ENCODE data around the gene KMT2B. TPM values are rescaled to one million over a fixed set of nuclear protein-coding genes. Genes with fewer than 3 reads are reported as not detected.

KMT2B gene
- 35.9 to 63.5 TPM (median 60.7 TPM) in 5 replicates for total RNA-seq (2022; extraction: Qiagen RNA extraction)

GRCh38 chr19:35717665-35718344, at the start of gene KMT2B:
KMT2B (plus strand) TSS chr19:35718003; CDS start chr19:35718019, 16 bp downstream.

GRCh38 chr19:35704218-35704617, 13.6 kb upstream of the KMT2B start, which contains the start of gene ZBTB32:
ZBTB32 (plus strand) TSS chr19:35704558; CDS start chr19:35714627, 10,069 bp downstream.

GRCh38 chr19:35742121-35742724, 24.4 kb downstream of the KMT2B start, which contains the start of gene IGFLR1:
IGFLR1 (minus strand) TSS chr19:35742452; CDS start chr19:35741180, 1,272 bp downstream.

GRCh38 chr19:35745328-35746086, 27.7 kb downstream of the KMT2B start, which contains the start of the genes PSENEN and U2AF1L4:
PSENEN (plus strand) TSS chr19:35745651; CDS start chr19:35745931, 280 bp downstream.
U2AF1L4 (minus strand) TSS chr19:35745418; CDS start chr19:35745391, 27 bp downstream.

GRCh38 chr19:35748106-35749020, 30.6 kb downstream of the KMT2B start, which contains the start of gene LIN37:
LIN37 (plus strand) TSS chr19:35748576; CDS start chr19:35748725, 149 bp downstream.

GRCh38 chr19:35756377-35757230, 38.8 kb downstream of the KMT2B start, which contains the start of gene HSPB6:
HSPB6 (minus strand) TSS chr19:35757029; CDS start chr19:35757008, 21 bp downstream.

GRCh38 chr19:35757749-35758608, 40.2 kb downstream of the KMT2B start, which contains the start of gene PROSER3:
PROSER3 (plus strand) TSS chr19:35758176; CDS start chr19:35758216, 40 bp downstream.

GRCh38 chr19:35775298-35776101, 57.7 kb downstream of the KMT2B start, which contains the start of gene ARHGAP33:
ARHGAP33 (plus strand) TSS chr19:35775564; CDS start chr19:35775659, 95 bp downstream.

Other genes with a start within 250 kb of the KMT2B start
- gene KRTDAP, start 227.5 kb upstream of the KMT2B start, total RNA-seq (2022; extraction: Qiagen RNA extraction), result not detected in 5 replicates
- gene DMKN, start 204.4 kb upstream of the KMT2B start, total RNA-seq (2022; extraction: Qiagen RNA extraction), result 31.6 to 41.1 TPM (median 36.7 TPM) in 5 replicates
- 2.9 to 4.4 TPM (median 3.9 TPM) in 5 replicates for gene SBSN, start 189.7 kb upstream of the KMT2B start, total RNA-seq (2022; extraction: Qiagen RNA extraction)
- 0.07 to 0.26 TPM (median 0.09 TPM) in 5 replicates for gene GAPDHS, start 184.5 kb upstream of the KMT2B start, total RNA-seq (2022; extraction: Qiagen RNA extraction)
- gene TMEM147, start 172.4 kb upstream of the KMT2B start, total RNA-seq (2022; extraction: Qiagen RNA extraction), result 352 to 413 TPM (median 378 TPM) in 5 replicates
- 0.02 to 0.19 TPM (median 0.08 TPM) in 4 of 5 replicates, not detected in the other for gene ATP4A, start 154.3 kb upstream of the KMT2B start, total RNA-seq (2022; extraction: Qiagen RNA extraction)
- gene PMIS2, start 131.8 kb upstream of the KMT2B start, total RNA-seq (2022; extraction: Qiagen RNA extraction), result not detected in 5 replicates
- gene HAUS5, start 105.3 kb upstream of the KMT2B start, total RNA-seq (2022; extraction: Qiagen RNA extraction), result 10.6 to 18.6 TPM (median 15.8 TPM) in 5 replicates
- 142 to 206 TPM (median 203 TPM) in 5 replicates for gene RBM42, start 89.0 kb upstream of the KMT2B start, total RNA-seq (2022; extraction: Qiagen RNA extraction)
- gene ETV2, start 76.3 kb upstream of the KMT2B start, total RNA-seq (2022; extraction: Qiagen RNA extraction), result 1.3 to 3.2 TPM (median 2.8 TPM) in 5 replicates
- 1,250 to 1,794 TPM (median 1,275 TPM) in 5 replicates for gene COX6B1, start 69.7 kb upstream of the KMT2B start, total RNA-seq (2022; extraction: Qiagen RNA extraction)
- 0.47 to 1.2 TPM (median 0.97 TPM) in 5 replicates for gene UPK1A, start 51.5 kb upstream of the KMT2B start, total RNA-seq (2022; extraction: Qiagen RNA extraction)
- gene ZBTB32, start 13.4 kb upstream of the KMT2B start, total RNA-seq (2022; extraction: Qiagen RNA extraction), result not detected in 5 replicates
- gene IGFLR1, start 24.4 kb downstream of the KMT2B start, total RNA-seq (2022; extraction: Qiagen RNA extraction), result 9.6 to 14.5 TPM (median 11.2 TPM) in 5 replicates
- 23.2 to 30.8 TPM (median 26.5 TPM) in 5 replicates for gene U2AF1L4, start 27.4 kb downstream of the KMT2B start, total RNA-seq (2022; extraction: Qiagen RNA extraction)
- gene PSENEN, start 27.6 kb downstream of the KMT2B start, total RNA-seq (2022; extraction: Qiagen RNA extraction), result 255 to 313 TPM (median 263 TPM) in 5 replicates
- gene LIN37, start 30.6 kb downstream of the KMT2B start, total RNA-seq (2022; extraction: Qiagen RNA extraction), result 19.1 to 28.1 TPM (median 22.8 TPM) in 5 replicates
- gene HSPB6, start 39.0 kb downstream of the KMT2B start, total RNA-seq (2022; extraction: Qiagen RNA extraction), result 0.24 to 0.39 TPM (median 0.34 TPM) in 4 of 5 replicates, not detected in the other
- 20.3 to 35.5 TPM (median 32.5 TPM) in 5 replicates for gene PROSER3, start 40.2 kb downstream of the KMT2B start, total RNA-seq (2022; extraction: Qiagen RNA extraction)
- gene ARHGAP33, start 57.6 kb downstream of the KMT2B start, total RNA-seq (2022; extraction: Qiagen RNA extraction), result 3.0 to 10.3 TPM (median 6.4 TPM) in 5 replicates
- gene PRODH2, start 94.8 kb downstream of the KMT2B start, total RNA-seq (2022; extraction: Qiagen RNA extraction), result 0.12 to 0.46 TPM (median 0.16 TPM) in 5 replicates
- 0.38 to 0.70 TPM (median 0.45 TPM) in 5 replicates for gene NPHS1, start 134.5 kb downstream of the KMT2B start, total RNA-seq (2022; extraction: Qiagen RNA extraction)
- 0.37 to 0.65 TPM (median 0.52 TPM) in 5 replicates for gene KIRREL2, start 138.9 kb downstream of the KMT2B start, total RNA-seq (2022; extraction: Qiagen RNA extraction)
- 71.0 to 103 TPM (median 96.5 TPM) in 5 replicates for gene APLP1, start 150.6 kb downstream of the KMT2B start, total RNA-seq (2022; extraction: Qiagen RNA extraction)
- 3.5 to 6.3 TPM (median 5.9 TPM) in 5 replicates for gene NFKBID, start 182.5 kb downstream of the KMT2B start, total RNA-seq (2022; extraction: Qiagen RNA extraction)
- gene HCST, start 184.5 kb downstream of the KMT2B start, total RNA-seq (2022; extraction: Qiagen RNA extraction), result 0.15 to 0.47 TPM (median 0.32 TPM) in 4 of 5 replicates, not detected in the other
- gene TYROBP, start 190.3 kb downstream of the KMT2B start, total RNA-seq (2022; extraction: Qiagen RNA extraction), result not detected in 5 replicates
- 13.2 to 27.6 TPM (median 23.1 TPM) in 5 replicates for gene LRFN3, start 218.4 kb downstream of the KMT2B start, total RNA-seq (2022; extraction: Qiagen RNA extraction)

All from A549 treated with dexamethasone at 1 μM for 4 hours (cell line).